Cardiac septum (tissue), 1 donor: Measurements from ENCODE around the gene KLHL12. TPM values are rescaled to one million over a fixed set of nuclear protein-coding genes. Genes with fewer than 3 reads are reported as not detected.
A peak's percentile ranks its signal among the peaks of the same experiment; 100 is the strongest.
"Not testable (repeated sequence)": the region's sequence is repeated elsewhere in the genome, so short reads cannot be mapped to it uniquely, and the experiment has no call there.

Source experiments
- DNase-seq: peaks from one replicate; pipeline ENCODE4 v3.0.0-alpha.2; 2020; ENCODE audit warnings: low spot score
- intact Hi-C: fragments of 100-400 bp; cut with DNase I; formaldehyde crosslinking; loops from one replicate; pipeline ENCODE4 v1.14.0; 2022
- total RNA-seq: library from RNA; stranded (reverse); fragmentation: NEBNext Ultra II Directional; extraction: Animal tissue kit (Norgen Biotek cat#: 25700); gene quantifications from one replicate; pipeline ENCODE4 v1.2.1, GENCODE V29; 2021
- donor health status: DM: no; HTN: no; CAD: no.

KLHL12 gene
- total RNA-seq, 1 donor from 2014 or later, result 23.3 TPM

DNA sequence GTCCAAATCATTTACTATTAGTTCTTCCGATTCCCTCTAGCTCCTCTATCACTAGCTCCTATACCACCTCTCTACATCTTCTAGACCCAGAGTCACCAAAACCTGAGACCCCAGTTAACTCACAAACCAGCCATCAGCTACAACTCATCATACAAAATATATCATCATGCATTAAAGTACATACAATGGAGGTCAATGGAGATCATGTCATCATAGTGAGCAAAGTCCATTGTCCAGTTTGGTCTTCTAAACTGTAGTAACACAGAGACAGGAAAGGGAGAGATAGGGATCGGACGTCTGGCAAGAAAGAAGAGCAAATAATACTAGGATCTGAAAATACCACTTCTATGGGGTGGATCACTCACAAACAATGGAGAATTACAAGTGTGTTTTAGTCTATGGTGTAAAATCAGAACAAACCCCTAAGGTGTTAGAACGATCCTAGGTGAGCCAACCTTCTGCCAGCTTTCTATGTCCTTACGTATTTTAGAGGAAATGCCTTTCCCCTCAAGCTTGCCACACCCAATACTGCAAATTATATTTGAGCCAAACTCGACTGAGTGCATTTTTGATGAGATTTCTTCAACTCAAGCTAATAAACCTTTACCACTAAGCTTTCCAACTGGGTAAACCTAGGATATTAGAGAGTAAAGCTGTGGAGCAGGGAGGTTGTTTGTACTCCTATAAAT lies 27.2 kb upstream of the KLHL12 start:
- DNase-seq, result no peak
- intact Hi-C loops, result no loop called here

DNA sequence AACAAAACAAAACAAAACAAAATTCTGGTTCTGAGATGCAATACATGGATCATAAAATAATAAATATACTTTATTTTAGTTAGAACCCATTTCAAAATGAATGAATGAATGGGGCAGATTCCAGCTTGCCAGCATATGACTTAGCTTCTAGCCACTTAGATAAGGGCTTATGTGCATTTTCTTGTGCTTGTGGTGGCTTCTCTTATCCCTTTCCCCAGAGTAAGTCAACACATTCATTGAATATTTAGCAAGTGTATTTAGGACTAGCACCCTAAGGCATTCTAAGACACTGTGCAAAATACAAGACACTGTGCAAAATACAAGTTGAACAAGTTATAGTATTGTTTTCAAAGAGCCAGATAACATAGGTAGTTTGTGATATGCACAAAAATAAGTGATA lies 26.4 kb upstream of the KLHL12 start:
- DNase-seq, result no peak
- intact Hi-C loops, result no loop called here

DNA sequence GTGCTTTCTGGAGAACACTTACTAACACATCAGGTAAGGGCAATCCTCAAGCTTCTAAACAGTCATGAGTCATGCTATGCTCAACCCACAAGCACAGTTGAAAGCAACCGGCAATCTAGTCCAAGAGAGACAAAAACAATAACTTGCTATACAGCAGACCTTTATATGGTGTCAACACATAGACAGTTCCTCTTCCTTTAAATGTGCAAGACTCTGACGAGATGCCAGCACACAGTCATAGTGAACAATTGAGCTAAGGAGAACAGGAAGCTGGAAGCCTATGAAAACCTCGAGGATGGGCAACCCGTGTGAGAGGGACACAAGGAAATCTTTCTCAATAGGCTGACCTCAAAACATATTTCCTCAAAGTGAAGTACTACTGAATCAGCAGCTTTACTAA lies 25.8 kb upstream of the KLHL12 start:
- peak; percentile 78 for DNase-seq
- intact Hi-C loops, result no loop called here

DNA sequence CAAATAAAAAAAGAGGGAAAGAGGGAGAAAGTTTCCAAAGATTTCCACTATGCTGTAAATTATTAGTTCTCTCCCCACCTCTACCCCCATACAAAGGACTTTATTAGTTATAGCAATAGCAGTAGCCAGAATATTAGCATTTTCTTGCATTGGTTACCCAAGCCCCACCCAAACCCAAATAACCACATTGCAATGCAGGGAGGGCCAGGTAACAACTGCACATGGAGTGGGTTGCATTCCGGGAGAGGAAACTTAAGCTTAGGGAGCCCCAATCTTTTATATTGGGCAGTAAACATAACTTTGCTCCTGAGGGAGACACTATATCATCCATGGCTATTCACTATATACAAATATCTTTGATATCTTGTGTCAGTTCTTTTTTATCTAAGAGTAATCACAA lies 25.1 kb upstream of the KLHL12 start:
- no peak for DNase-seq
- intact Hi-C loops, result no loop called here

DNA sequence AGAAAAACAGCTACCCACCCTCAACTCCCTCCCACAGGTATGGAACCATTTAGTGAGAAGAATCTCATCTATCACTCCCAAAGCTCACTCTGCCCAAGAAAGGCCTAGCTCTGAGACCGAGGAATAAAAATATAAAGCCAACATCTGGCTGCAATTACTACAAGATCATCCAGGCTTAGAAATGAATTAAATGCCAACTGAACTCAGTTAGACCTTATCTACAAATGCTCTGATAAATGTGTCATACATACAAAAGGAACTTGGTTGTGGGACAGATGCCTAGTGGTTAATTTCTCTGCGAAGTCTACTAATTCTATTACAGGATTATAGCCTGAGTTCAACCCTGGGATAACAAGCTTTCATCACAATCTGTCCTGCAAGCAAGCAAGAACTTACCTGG lies 24.4 kb upstream of the KLHL12 start:
- DNase-seq, result no peak
- intact Hi-C loops, result no loop called here

DNA sequence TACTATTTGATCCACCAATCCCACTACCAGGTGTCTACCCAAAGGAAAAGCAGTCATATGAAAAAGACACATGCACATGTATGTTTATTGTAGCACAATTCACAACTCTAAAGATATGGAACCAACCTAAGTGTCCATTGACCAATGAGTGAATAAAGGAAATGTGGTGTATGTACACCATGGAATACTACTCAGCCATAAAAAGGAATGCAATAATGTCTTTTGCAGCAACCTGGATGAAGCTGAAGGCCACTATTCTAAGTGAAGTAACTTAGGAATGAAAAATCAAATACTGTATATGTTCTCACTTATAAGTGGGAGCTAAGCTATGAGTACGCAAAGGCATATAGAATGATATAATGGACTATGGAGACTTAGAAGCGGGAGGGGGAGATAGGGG lies 18.4 kb upstream of the KLHL12 start:
- intact Hi-C loops, result no loop called here
- no peak for DNase-seq

DNA sequence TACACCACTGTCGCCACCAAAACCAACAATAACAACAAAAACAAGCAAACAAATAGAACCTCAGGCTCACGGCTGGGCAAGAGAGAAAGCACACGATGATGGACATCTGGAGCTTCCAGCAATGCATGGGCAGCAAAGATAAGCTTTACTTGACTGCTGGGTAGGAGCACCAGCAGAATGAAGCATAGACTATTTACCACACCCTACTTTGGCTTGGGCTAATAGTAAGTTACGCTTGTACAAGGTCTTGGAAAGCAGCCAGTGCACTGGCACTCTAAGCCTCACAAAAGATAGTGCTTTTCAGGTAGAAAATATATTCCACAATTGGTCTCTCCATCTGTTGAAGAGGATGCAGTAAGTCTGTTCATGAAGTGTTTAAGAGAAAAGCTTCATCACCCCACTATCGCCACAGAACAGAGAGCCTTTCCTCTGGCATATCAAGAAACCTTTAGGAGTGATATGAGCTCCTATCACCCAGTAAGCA lies 17.4 kb upstream of the KLHL12 start:
- intact Hi-C loops, result no loop called here
- no peak for DNase-seq

DNA sequence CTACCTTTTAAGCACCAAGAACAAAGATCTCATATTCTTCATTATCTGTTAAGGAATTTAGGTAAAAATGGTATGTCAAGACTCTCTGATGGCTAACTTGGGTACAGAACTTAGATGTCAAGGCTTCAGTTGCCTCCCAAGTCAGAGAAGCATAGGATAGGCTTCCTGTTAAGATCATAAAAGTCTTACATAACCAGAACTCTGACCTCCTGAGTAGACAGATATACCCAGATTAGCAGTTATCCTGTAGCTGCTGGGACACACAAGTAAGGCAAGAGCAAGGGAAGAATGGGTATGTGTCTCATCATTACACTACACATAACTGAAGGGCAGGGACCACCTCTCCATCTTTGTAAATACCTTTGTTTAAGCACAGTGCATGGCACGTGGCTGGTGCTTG lies 15.4 kb upstream of the KLHL12 start:
- intact Hi-C loops, result no loop called here
- no peak for DNase-seq

DNA sequence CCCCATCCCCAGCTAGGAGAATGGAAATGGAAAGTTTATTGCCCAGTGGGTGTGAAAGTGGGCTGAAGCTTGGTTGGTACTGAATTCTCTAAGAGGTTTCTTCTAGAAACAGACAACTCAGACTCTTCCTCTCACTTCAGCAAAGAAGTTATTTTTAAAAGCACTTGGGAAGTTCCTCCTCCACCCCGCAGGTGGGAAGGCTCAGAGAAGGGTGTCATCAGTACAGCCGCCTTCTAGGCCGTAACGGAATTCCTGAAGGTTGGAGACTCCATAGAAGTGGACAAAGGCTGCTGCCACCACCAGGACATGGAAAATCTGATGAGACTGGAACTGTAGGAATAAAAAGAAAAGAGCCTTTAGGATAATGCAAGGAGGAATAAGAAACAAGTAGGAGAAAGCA lies 14.3 kb upstream of the KLHL12 start:
- DNase-seq, result no peak
- intact Hi-C loops, result no loop called here

DNA sequence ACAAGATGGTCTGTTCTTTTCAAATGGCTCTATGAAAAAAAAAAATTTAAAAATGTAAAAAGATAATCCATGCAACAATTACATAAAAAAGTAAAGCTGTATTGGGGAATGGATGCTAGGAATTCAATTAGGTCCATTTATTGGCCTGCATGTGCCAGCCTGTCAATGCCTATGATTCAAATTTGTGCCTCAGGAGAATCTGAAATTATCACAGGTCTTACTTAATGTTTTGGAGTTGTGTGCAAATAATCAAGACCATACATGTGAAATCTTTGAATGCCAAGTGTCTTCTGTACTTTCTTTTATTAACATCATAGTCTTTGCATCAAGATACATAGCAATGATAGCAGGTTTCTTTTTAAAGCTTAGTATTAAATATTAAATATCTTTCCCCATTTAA lies 13.5 kb upstream of the KLHL12 start:
- intact Hi-C loops, result no loop called here
- DNase-seq, result no peak

DNA sequence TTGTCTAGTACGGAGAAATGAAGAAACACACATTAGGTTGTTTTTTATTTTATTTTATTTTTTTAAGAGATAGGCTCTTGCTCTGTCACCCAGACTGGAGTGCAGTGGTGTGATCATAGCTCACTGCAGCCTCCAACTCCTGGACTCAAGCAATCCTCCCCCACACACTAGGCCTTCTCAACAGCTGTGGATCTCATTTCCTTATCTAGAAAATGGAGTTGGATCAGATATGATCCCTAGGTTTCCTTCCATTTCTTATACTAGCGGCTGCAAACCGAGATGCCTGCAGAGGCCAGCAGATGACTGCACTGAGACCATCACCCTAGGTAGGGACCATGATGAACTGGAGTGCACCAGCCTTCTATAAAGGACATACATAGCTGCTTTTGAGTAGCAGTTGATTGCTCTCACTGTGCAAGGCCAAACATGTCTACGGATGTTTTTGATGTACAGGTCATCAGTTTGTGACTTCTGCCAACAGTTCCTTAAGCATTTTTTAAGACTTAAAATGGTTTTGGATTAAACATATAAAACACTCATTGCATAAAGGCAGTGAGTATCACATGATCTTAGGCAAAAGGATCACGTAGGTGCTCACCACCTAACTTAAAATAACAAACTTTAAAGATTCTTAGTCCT lies 11.4 kb upstream of the KLHL12 start:
- no peak for DNase-seq
- intact Hi-C loops, result no loop called here

DNA sequence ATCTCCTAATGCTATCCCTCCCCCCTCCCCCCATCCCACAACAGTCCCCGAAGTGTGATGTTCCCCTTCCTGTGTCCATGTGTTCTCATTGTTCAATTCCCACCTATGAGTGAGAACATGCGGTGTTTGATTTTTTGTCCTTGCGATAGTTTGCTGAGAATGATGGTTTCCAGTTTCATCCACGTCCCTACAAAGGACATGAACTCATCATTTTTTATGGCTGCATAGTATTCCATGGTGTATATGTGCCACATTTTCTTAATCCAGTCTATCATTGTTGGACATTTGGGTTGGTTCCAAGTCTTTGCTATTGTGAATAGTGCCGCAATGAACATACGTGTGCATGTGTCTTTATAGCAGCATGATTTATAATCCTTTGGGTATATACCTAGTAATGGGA lies 9.4 kb upstream of the KLHL12 start:
- intact Hi-C loops, DNase-seq: not testable (repeated sequence)

DNA sequence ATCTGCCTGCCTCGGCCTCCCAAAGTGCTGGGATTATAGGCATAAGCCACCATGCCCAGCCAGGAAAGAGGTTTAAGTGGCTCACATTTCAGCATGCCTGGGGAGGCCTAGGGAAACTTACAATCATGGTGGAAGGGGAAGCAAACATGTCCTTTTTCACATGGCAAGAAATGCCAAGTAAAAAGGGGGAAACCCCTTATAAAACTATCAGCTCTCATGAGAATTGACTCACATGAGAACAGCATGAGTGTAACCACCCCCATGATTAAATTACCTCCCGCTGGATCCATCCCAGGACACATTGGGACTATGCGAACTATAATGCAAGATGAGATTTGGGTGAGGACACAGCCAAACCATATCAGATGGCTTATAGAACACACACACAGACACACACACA lies 8.8 kb upstream of the KLHL12 start:
- no peak for DNase-seq
- intact Hi-C loops, result no loop called here

DNA sequence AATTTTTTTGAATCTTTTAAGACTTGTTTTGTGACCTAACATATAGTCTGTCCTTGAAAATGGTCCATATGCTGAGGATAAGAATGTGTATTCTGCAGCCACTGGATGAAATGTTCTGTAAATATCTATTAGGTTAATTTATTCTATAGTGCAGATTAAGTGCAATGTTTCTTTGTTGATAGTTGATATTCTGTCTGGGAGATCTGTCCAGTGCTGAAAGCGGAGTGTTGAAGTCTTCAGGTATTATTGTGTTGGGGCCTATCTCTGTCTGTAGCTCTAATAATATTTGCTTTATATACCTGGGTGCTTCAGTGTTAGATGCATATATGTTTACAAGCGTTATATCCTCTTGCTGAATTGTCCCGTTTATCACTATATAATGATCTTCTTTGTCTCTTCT lies 7.7 kb upstream of the KLHL12 start:
- no peak for DNase-seq
- intact Hi-C loops, result no loop called here

DNA sequence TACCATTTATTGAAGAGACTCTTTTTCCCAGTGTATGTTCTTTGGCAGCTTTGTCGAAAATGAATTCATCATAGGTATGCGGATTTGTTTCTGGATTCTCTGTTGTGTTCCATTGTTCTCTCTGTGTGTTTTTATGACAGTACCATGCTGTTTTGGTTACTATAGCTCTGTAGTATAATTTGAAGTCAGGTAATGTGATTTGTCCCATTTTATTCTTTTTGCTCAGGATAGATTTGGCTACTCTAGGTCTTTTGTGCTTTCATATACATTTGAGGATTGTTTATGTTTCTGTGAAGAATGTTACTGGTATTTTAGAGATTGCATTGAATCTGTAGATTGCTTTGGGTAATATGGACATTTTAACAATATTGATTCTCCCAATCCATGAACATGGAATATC lies 5.4 kb upstream of the KLHL12 start:
- DNase-seq, result no peak
- intact Hi-C loops, result no loop called here

DNA sequence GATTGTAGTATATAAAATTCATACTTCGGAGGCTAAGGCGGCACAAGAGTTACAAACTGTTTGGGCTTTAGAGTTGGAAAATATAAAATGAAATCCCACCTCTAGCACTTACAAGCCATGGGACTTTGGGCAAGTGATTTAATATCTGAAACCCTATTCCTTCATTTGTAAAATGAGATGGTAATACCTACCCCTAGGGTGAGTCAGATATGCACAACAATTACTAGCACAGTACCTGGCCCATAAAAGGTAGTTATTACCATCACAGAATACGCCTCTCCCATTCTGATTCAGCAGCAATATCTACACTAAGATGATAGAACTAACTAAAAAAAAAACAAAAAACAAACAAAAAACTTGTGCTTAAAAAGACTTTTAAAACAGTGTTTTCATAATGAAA lies 3.5 kb downstream of the KLHL12 start:
- DNase-seq, result no peak
- intact Hi-C loops, result no loop called here

DNA sequence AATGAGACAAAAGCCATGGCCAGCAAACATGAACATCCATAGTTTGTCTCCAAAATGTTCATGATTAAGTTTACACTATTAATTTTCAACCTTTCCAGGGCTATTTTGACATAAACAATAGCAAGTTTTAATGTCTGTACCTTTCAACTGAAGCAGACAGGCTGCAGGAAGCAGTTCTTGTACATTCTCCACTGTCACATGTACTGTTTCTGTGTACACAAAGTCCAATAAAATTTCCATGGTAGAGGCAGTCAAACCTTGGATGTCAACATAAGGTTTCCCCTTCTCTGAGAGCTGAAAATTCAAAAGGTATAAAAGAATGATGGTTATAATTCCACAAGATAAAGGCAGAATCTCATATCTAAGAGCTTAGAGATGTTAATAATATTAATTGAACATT lies 7.4 kb downstream of the KLHL12 start:
- no peak for DNase-seq
- intact Hi-C loops, result no loop called here

DNA sequence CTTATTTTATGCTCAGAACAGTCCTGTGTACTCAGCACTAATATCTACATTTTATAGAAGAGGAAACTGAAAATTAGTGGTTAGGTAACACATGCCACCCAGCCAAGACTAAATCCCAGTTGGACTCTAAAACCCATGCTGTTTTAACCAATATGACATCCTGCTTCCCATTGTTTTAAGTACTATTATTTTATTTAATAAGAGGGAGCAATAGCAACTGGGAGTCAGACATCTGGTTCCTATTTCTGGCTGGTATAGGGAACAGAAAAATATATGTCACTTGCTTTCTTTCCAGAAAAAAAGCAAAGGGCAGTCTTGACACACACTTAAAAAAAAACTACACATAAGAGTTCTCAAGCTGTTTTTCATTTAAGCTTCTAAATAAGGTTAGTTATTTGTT lies 11.9 kb downstream of the KLHL12 start:
- intact Hi-C loops, result no loop called here

DNA sequence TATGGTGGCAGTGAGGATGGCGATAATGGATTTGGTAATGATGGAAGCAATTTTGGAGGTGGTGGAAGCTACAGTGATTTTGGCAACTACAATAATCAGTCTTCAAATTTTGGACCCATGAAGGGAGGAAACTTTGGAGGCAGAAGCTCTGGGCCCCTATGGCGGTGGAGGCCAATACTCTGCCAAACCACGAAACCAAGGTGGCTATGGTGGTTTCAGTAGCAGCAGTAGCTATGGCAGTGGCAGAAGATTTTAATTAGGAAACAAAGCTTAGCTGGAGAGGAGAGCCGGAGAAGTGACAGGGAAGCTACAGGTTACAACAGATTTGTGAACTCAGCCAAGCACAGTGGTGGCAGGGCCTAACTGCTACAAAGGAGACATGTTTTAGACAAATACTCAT lies 14.6 kb downstream of the KLHL12 start:
- intact Hi-C loops, DNase-seq: not testable (repeated sequence)

More for the DNA sequence above, 11.9 kb downstream of the KLHL12 start:
- no peak for DNase-seq

DNA sequence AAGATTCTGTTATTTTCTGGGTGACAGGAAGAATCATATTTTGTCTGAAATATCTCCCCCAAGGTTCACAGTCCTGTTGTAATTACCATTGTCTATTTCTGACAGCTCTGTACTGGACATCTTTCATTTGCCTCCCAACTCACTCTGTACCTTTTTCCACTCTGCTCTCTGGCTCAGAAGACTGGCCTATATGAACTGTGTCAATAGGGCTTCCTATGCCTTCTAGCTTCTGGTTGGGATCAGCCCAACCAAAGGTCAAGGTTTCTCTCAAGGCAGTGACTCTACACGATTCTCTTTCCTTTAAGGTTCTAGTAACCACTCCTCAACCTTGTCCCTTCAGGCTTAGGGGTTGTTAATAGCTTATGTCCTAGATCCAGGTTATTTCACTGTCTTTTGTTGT lies 17.5 kb downstream of the KLHL12 start:
- DNase-seq, result no peak
- intact Hi-C loops, result no loop called here

DNA sequence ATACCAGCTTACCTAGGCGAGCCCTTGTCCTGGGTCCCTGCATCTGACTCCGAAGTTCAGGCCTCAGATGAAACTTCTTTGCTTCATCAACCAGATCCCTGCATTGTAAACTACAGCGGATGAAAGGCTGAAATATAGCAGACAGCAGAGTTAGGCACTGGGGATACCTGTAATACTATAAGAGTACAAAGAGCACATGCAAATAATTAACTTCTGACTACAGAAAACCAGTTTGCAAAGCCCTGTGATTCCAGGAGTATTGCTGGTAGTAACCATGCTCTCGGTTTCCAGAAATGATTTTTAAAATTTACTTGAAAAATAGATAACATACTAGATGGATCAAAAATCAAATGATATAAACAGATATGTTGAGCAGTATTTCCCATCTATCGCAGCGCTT lies 18.0 kb downstream of the KLHL12 start:
- DNase-seq, result no peak
- intact Hi-C loops, result no loop called here

DNA sequence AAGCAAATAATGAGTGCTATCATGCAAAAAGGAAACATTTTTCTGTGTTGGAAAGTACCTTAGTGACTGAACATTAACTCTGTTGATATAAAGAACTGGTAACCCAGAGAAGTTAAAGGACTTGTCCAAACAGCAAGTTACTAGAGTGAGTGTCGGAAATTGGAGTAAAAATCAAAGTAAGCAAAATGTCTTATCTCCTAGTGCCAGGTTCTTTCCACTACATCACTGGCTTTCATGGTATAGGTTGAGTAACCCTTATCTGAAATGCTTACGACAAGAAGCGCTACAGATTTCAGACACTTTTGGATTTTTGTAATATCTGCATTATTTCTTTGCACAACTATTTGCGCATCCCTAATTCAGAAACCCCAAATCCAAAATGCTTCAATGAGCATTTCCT lies 21.7 kb downstream of the KLHL12 start:
- intact Hi-C loops, result no loop called here
- no peak for DNase-seq
